ENCODE data around the gene ZNF490.

The ZNF490 gene

GRCh38 chr19:12606796-12607195, 3.8 kb downstream of the ZNF490 start:
- Histone ChIP-seq H3K27ac (ENCODE audit: extremely low read depth, low read depth, low read length) (no peak overlapping the region), H3K9me3 (ENCODE audit: control insufficient read depth, insufficient read depth, low read depth, low read length) (no peaks in the 10 kb centered on the region), H3K36me3 (ENCODE audit: control insufficient read depth in 2 of 2, insufficient read depth in 1 of 2, low read length in 2 of 2) (peaks cover 23 to 35% of the 10 kb centered on the region in 2 experiments; a peak in 2 of 3 replicates), H3K4me1 (ENCODE audit: control insufficient read depth, insufficient read depth, low read length) (peaks cover 5% of the 10 kb centered on the region; the same call in 1 of the 2 replicates), H3K4me3 (ENCODE audit: low read depth, low read length) (no peak overlapping the region)
- ChIA-PET CTCF (no interaction called here), POLR2A (no interaction called here)
- TF ChIP-seq ZNF830 (tag by site-specific recombination; IDR thresholded peaks at IDR 0.05; ENCODE audit: low read depth), result no peak
- TF ChIP-seq, protein P1, sequence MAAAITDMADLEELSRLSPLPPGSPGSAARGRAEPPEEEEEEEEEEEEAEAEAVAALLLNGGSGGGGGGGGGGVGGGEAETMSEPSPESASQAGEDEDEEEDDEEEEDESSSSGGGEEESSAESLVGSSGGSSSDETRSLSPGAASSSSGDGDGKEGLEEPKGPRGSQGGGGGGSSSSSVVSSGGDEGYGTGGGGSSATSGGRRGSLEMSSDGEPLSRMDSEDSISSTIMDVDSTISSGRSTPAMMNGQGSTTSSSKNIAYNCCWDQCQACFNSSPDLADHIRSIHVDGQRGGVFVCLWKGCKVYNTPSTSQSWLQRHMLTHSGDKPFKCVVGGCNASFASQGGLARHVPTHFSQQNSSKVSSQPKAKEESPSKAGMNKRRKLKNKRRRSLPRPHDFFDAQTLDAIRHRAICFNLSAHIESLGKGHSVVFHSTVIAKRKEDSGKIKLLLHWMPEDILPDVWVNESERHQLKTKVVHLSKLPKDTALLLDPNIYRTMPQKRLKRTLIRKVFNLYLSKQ (tag by site-specific recombination; IDR thresholded peaks at IDR 0.05; ENCODE audit: borderline replicate concordance), result no peak
- TF ChIP-seq ZNF510 (tag by site-specific recombination; IDR thresholded peaks at IDR 0.05; ENCODE audit: insufficient replicate concordance), result no peak
- TF ChIP-seq ZNF366 (tag by site-specific recombination; conservative IDR thresholded peaks at IDR 0.05), result no peak
- TF ChIP-seq ZNF660 (tag by site-specific recombination; IDR thresholded peaks at IDR 0.05), result no peak
- TF ChIP-seq, protein P2, sequence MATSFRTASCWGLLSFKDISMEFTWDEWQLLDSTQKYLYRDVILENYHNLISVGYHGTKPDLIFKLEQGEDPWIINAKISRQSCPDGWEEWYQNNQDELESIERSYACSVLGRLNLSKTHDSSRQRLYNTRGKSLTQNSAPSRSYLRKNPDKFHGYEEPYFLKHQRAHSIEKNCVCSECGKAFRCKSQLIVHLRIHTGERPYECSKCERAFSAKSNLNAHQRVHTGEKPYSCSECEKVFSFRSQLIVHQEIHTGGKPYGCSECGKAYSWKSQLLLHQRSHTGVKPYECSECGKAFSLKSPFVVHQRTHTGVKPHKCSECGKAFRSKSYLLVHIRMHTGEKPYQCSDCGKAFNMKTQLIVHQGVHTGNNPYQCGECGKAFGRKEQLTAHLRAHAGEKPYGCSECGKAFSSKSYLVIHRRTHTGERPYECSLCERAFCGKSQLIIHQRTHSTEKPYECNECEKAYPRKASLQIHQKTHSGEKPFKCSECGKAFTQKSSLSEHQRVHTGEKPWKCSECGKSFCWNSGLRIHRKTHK (tag by site-specific recombination; IDR thresholded peaks at IDR 0.05), result no peak
- no peak for TF ChIP-seq ZNF394 (tag by site-specific recombination; IDR thresholded peaks at IDR 0.05; ENCODE audit: borderline replicate concordance)
- TF ChIP-seq ZSCAN23 (tag by site-specific recombination; IDR thresholded peaks at IDR 0.05), result no peak
- TF ChIP-seq GLIS2 (tag by site-specific recombination; IDR thresholded peaks at IDR 0.05), result no peak
- TF ChIP-seq GLI2 (tag by site-specific recombination; IDR thresholded peaks at IDR 0.05; ENCODE audit: borderline replicate concordance, low read depth), result no peak

DNA sequence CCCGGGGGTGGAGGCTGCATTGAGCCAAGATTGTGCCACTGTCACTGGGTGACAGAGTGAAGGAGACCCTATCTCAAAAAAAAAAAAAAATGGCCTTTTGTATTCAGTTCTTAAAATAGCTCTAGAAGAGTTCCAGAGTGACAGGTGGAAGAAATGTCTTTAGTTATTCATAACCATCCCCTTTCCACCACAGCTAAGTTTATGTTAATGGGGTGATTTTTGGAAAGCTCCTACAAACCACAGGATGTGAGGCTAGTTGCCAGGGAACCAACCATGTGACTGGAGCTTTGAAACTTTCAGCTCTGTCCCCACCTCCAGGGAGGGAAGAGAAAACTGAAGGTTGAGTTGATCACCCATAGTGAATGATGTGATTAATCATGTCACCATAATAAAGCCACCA, 6.9 kb downstream of the ZNF490 start:
- TF ChIP-seq HOXA7 (CRISPR knock-in tag; IDR thresholded peaks at IDR 0.05; ENCODE audit: borderline replicate concordance), result no peak
- TF ChIP-seq ZNF518A (tag by site-specific recombination; conservative IDR thresholded peaks at IDR 0.05; ENCODE audit: low read depth), result no peak
- TF ChIP-seq ZNF473 (tag by site-specific recombination; IDR thresholded peaks at IDR 0.05), result no peak
- no peak for TF ChIP-seq ZNF658 (tag by site-specific recombination; IDR thresholded peaks at IDR 0.05)
- TF ChIP-seq ZNF221 (tag by site-specific recombination; IDR thresholded peaks at IDR 0.05; ENCODE audit: borderline replicate concordance), result no peak
- no peak for TF ChIP-seq KLF8 (tag by site-specific recombination; IDR thresholded peaks at IDR 0.05)
- no peak for TF ChIP-seq ZBTB17 (tag by site-specific recombination; IDR thresholded peaks at IDR 0.05)
- no peak for TF ChIP-seq CTCF (tag by site-specific recombination; IDR thresholded peaks at IDR 0.05)
- TF ChIP-seq, protein P3, sequence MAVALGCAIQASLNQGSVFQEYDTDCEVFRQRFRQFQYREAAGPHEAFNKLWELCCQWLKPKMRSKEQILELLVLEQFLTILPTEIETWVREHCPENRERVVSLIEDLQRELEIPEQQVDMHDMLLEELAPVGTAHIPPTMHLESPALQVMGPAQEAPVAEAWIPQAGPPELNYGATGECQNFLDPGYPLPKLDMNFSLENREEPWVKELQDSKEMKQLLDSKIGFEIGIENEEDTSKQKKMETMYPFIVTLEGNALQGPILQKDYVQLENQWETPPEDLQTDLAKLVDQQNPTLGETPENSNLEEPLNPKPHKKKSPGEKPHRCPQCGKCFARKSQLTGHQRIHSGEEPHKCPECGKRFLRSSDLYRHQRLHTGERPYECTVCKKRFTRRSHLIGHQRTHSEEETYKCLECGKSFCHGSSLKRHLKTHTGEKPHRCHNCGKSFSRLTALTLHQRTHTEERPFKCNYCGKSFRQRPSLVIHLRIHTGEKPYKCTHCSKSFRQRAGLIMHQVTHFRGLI (tag by site-specific recombination; IDR thresholded peaks at IDR 0.05), result no peak
- no peak for TF ChIP-seq ZNF677 (tag by site-specific recombination; IDR thresholded peaks at IDR 0.05)
- H3K27ac ChIP-seq (ENCODE audit: extremely low read depth, low read depth, low read length), result no peak overlapping the region
- H3K36me3 ChIP-seq (ENCODE audit: control insufficient read depth in 2 of 2, insufficient read depth in 1 of 2, low read length in 2 of 2), result peaks cover 27 to 34% of the 10 kb centered on the region in 2 experiments; a peak in 2 of 3 replicates
- no peak overlapping the region for H3K4me3 ChIP-seq (ENCODE audit: low read depth, low read length)
- H3K4me1 ChIP-seq (ENCODE audit: control insufficient read depth, insufficient read depth, low read length), result no peaks in the 10 kb centered on the region
- ChIA-PET POLR2A (no interaction called here), CTCF (interaction anchor here (0.6 to 1.0 kb wide), 2 partner anchors 9 to 68 kb away, joined by 3 to 5 read pairs; no protein-coding TSS in a partner anchor)
- H3K9me3 ChIP-seq (ENCODE audit: control insufficient read depth, insufficient read depth, low read depth, low read length), result no peaks in the 10 kb centered on the region
